ENCODE data around the gene ATF6B.
A peak's percentile ranks its signal among the peaks of the same experiment; 100 is the strongest.

DNA sequence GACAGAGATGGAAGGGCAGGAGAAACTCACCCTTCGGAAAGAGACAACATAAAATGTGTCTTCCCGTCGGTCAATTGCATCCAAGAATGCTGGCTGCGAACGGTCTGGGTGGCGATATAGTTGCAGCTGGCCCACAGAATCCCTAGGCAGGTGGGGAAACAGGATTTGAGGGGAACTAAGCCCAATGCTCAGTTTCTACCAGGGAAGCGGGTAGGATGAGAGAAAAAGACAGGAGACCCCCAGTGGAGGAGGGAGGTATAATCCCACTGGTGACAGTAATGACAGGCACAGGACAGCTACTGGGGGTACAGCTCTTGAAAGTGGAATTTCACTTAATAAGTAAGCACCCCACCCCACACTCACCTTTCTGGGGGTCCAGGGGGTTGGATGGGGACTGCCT, 11.4 kb downstream of the ATF6B start:
- TF ChIP-seq, protein P1, sequence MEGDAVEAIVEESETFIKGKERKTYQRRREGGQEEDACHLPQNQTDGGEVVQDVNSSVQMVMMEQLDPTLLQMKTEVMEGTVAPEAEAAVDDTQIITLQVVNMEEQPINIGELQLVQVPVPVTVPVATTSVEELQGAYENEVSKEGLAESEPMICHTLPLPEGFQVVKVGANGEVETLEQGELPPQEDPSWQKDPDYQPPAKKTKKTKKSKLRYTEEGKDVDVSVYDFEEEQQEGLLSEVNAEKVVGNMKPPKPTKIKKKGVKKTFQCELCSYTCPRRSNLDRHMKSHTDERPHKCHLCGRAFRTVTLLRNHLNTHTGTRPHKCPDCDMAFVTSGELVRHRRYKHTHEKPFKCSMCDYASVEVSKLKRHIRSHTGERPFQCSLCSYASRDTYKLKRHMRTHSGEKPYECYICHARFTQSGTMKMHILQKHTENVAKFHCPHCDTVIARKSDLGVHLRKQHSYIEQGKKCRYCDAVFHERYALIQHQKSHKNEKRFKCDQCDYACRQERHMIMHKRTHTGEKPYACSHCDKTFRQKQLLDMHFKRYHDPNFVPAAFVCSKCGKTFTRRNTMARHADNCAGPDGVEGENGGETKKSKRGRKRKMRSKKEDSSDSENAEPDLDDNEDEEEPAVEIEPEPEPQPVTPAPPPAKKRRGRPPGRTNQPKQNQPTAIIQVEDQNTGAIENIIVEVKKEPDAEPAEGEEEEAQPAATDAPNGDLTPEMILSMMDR (conservative IDR thresholded peaks at IDR 0.05; ENCODE audit: low read length), result peak; percentile 62
- no peak for TF ChIP-seq EZH2phosphoT487 (IDR thresholded peaks at IDR 0.05; ENCODE audit: borderline replicate concordance)
